ENCODE results near the gene LKAAEAR1. TPM values are rescaled to one million over a fixed set of nuclear protein-coding genes. Genes with fewer than 3 reads are reported as not detected.

Gene LKAAEAR1
- total and polyA plus RNA-seq, 9 of the 15 experiments (the other 6 are each of a cell fraction or from before 2014, with no cell fraction given) = not detected

- TF ChIP-seq MGA (IDR thresholded peaks at IDR 0.05) = no peak; the same call in 1 of the 2 replicates
- TF ChIP-seq ZC3H4 (CRISPR knock-in tag; IDR thresholded peaks at IDR 0.05; ENCODE audit: borderline replicate concordance) = no peak
- TF ChIP-seq COPS2 (conservative IDR thresholded peaks at IDR 0.05) = no peak
- TF ChIP-seq PRPF4 (IDR thresholded peaks at IDR 0.05; ENCODE audit: insufficient read depth, low read depth, low read length, poor library complexity, severe bottlenecking) = no peak
- TF ChIP-seq ATF4 (CRISPR knock-in tag; IDR thresholded peaks at IDR 0.05) = peak; percentile 73
- TF ChIP-seq ZNF431 (CRISPR knock-in tag; IDR thresholded peaks at IDR 0.05) = no peak
- no peak for TF ChIP-seq RFX1 (IDR thresholded peaks at IDR 0.05)
- TF ChIP-seq NR1H2 (CRISPR knock-in tag; IDR thresholded peaks at IDR 0.05) = no peak
- peak in 1 of 2 experiments; percentile 68; a peak in 2 of 4 replicates for TF ChIP-seq SIN3A (IDR thresholded peaks at IDR 0.05; ENCODE audit: borderline replicate concordance in 2 of 2, control insufficient read depth in 1 of 2, low read depth in 2 of 2, low read length in 2 of 2)
- TF ChIP-seq NCOA6 (IDR thresholded peaks at IDR 0.05) = no peak
- TF ChIP-seq MAFG (tag; conservative IDR thresholded peaks at IDR 0.05) = no peak
- TF ChIP-seq MNT (conservative IDR thresholded peaks at IDR 0.05) = peak in 1 of 2 experiments; percentile 90; a peak in 2 of 4 replicates
- TF ChIP-seq BRF1 (IDR thresholded peaks at IDR 0.05; ENCODE audit: borderline replicate concordance, extremely low read depth, insufficient read length) = no peak
Measured at GRCh38 chr20:64062596-64063388, 21.4 kb downstream of the LKAAEAR1 start, which contains the start of gene TCEA2 (continued).

All from K562 (cell line).